Fibroblast of lung (primary cell): ENCODE results near the gene BMPR1B. TPM values are rescaled to one million over a fixed set of nuclear protein-coding genes. Genes with fewer than 3 reads are reported as not detected.

Experiments used
- DNase-seq, 2 donors: peaks; one replicate each; pipeline versions ENCODE4 v3.0.0 to v3.0.0-alpha.2; 2010; ENCODE audit warnings: low read depth in 2 of 2
- H2AFZ ChIP-seq: 2 replicates; pipeline ENCODE4 v1.5.1; 2012; ENCODE audit warnings: low read length, control low read depth, inconsistent platforms
- H3K27ac ChIP-seq: 2 replicates; pipeline ENCODE4 v1.5.1; 2011; ENCODE audit warnings: low read length, control low read depth; ENCODE audit not compliant: insufficient read depth
- H3K27me3 ChIP-seq: 2 replicates; pipeline ENCODE4 v1.5.1; 2011; ENCODE audit warnings: mild to moderate bottlenecking, low read length; ENCODE audit not compliant: control insufficient read depth, insufficient read depth
- H3K36me3 ChIP-seq: 2 replicates; pipeline ENCODE4 v1.5.1; 2011; ENCODE audit warnings: low read length; ENCODE audit not compliant: control insufficient read depth, insufficient read depth
- H3K4me1 ChIP-seq: 2 replicates; pipeline ENCODE4 v1.5.1; 2011; ENCODE audit warnings: low read length; ENCODE audit not compliant: control insufficient read depth, insufficient read depth; ENCODE audit errors: extremely low read depth
- H3K4me2 ChIP-seq: 2 replicates; pipeline ENCODE4 v1.5.1; 2011; ENCODE audit warnings: low read length, control low read depth; ENCODE audit not compliant: insufficient read depth; ENCODE audit errors: extremely low read depth
- H3K4me3 ChIP-seq, 4 experiments: fragments of 200-600 bp in 1 of 4; sonication (generic) in 1 of 4; replicated peaks in 1 of 4; 2 replicates each; pipeline ENCODE4 v1.5.1; 2011 to 2016; ENCODE audit warnings: low read length in 4 of 4, low read depth in 3 of 4, mild to moderate bottlenecking in 3 of 4, control low read depth in 2 of 4, inconsistent platforms in 1 of 4, mixed read lengths in 1 of 4; ENCODE audit not compliant: insufficient read depth in 1 of 4; ENCODE audit errors: control extremely low read depth in 1 of 4
- H3K79me2 ChIP-seq: 2 replicates; pipeline ENCODE4 v1.5.1; 2012; ENCODE audit warnings: mild to moderate bottlenecking, low read length, inconsistent platforms; ENCODE audit not compliant: control insufficient read depth, insufficient read depth
- H3K9ac ChIP-seq: 2 replicates; pipeline ENCODE4 v1.5.1; 2011; ENCODE audit warnings: mild to moderate bottlenecking, low read length, control low read depth; ENCODE audit not compliant: insufficient read depth
- H3K9me3 ChIP-seq: 2 replicates; pipeline ENCODE4 v1.5.1; 2012; ENCODE audit warnings: low read depth, low read length; ENCODE audit not compliant: control insufficient read depth, insufficient read depth
- H4K20me1 ChIP-seq: 2 replicates; pipeline ENCODE4 v1.5.1; 2011; ENCODE audit warnings: low read length; ENCODE audit not compliant: control insufficient read depth, insufficient read depth; ENCODE audit errors: extremely low read depth
- EZH2 ChIP-seq: IDR thresholded peaks from 2 replicates; pipeline ENCODE4 v1.5.1; 2012; ENCODE audit warnings: low read length, control low read depth, mild to moderate bottlenecking; ENCODE audit errors: missing control alignments
- polyA plus RNA-seq, 2 donors: library from polyadenylated mRNA; depleted of rRNA in 1 of 2; stranded (reverse) in 1 of 2; unstranded in 1 of 2; fragments of >200 nt; gene quantifications; 2 replicates each; pipeline ENCODE4 v1.2.1, GENCODE V29; 2011 to 2012; ENCODE audit warnings: missing spikeins in 1 of 2
- total RNA-seq: library from RNA; depleted of rRNA; stranded (reverse); fragments of >200 nt; gene quantifications from 2 replicates; pipeline ENCODE4 v1.2.1, GENCODE V29; 2014
- TF ChIP-seq, protein P1 (sequence below), 2 donors: IDR thresholded peaks in 1 of 2; conservative IDR thresholded peaks in 1 of 2; 1 replicate in 1 of 2; 2 replicates in 1 of 2; pipeline ENCODE4 v1.5.1; 2011 to 2012; ENCODE audit warnings: low read length in 2 of 2, control low read depth in 1 of 2, inconsistent platforms in 1 of 2, low read depth in 1 of 2, mild to moderate bottlenecking in 1 of 2

The BMPR1B gene
- total and polyA plus RNA-seq, 2 donors (not counting 1 experiment from before 2014, with no cell fraction given) = 0.17 to 0.45 TPM

DNA sequence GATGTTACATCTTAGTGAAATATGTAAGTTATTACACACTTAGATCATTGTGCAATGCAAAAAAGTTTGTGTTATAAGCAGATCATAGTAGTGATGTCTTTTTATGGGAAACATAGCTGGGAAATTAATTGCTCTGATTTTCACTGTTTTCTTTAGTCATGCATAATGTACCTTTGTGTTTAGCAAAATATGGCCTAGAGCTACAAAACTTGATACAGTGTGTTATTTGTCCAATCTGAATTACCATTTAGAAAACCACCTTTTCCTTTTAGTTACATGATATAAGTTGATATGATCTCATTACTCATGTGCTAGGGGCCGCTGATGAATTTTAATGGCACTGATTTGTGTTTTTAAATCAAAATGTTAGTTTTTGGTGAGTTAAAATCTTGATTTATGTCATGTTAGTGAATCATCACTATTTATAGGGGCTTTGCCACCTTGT, 2.0 kb downstream of the BMPR1B start:
- peaks cover 18% of the 10 kb centered on the region for H3K27me3 ChIP-seq
- H3K79me2 ChIP-seq = no peaks in the 10 kb centered on the region
- no peak for DNase-seq
- H3K9ac ChIP-seq = no peak overlapping the region
- H2AFZ ChIP-seq = no peak overlapping the region
- no peaks in the 10 kb centered on the region for H3K9me3 ChIP-seq
- no peak overlapping the region for H3K4me2 ChIP-seq
- H3K36me3 ChIP-seq = no peaks in the 10 kb centered on the region
- no peak overlapping the region for H3K4me3 ChIP-seq
- peaks cover 2% of the 10 kb centered on the region for H3K4me1 ChIP-seq
- TF ChIP-seq EZH2 = no peak
- TF ChIP-seq, protein P1, sequence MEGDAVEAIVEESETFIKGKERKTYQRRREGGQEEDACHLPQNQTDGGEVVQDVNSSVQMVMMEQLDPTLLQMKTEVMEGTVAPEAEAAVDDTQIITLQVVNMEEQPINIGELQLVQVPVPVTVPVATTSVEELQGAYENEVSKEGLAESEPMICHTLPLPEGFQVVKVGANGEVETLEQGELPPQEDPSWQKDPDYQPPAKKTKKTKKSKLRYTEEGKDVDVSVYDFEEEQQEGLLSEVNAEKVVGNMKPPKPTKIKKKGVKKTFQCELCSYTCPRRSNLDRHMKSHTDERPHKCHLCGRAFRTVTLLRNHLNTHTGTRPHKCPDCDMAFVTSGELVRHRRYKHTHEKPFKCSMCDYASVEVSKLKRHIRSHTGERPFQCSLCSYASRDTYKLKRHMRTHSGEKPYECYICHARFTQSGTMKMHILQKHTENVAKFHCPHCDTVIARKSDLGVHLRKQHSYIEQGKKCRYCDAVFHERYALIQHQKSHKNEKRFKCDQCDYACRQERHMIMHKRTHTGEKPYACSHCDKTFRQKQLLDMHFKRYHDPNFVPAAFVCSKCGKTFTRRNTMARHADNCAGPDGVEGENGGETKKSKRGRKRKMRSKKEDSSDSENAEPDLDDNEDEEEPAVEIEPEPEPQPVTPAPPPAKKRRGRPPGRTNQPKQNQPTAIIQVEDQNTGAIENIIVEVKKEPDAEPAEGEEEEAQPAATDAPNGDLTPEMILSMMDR (conservative IDR thresholded peaks at IDR 0.05 in 1 of 2, IDR thresholded peaks at IDR 0.05 in 1 of 2; ENCODE audit: low read depth in 1 of 2, low read length in 2 of 2) = no peak
- H3K27ac ChIP-seq = no peak overlapping the region
- H4K20me1 ChIP-seq = no peaks in the 10 kb centered on the region

DNA sequence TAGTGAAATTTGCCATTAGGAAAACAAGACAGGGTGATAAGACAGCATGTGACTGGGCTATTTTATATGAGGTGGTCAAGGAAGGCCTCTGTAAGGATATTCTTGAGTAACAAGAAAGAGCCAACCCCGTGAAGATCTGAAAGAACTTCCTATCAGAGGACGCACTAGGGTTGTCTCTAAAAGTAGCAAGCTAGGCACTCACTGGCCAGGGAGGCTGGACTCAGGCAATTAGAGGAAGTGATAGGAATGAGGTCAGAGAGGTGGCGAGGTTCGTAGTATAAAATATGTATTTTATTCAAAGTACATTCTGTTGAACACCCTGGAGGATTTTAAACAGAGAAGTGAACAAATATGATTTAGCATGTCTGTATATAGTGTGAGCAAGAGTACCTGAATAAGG, 4.6 kb downstream of the BMPR1B start:
- Histone ChIP-seq H4K20me1 (no peaks in the 10 kb centered on the region), H3K4me2 (no peak overlapping the region), H3K27ac (no peak overlapping the region), H2AFZ (no peak overlapping the region), H3K9me3 (no peaks in the 10 kb centered on the region), H3K4me3 (no peak overlapping the region), H3K36me3 (no peaks in the 10 kb centered on the region), H3K9ac (no peak overlapping the region), H3K4me1 (peaks cover under 1% of the 10 kb centered on the region), H3K79me2 (no peaks in the 10 kb centered on the region), H3K27me3 (peaks cover 11% of the 10 kb centered on the region)
- TF ChIP-seq, protein P1 (conservative IDR thresholded peaks at IDR 0.05 in 1 of 2, IDR thresholded peaks at IDR 0.05 in 1 of 2; ENCODE audit: low read depth in 1 of 2, low read length in 2 of 2) = no peak
- TF ChIP-seq EZH2 = no peak
- no peak for DNase-seq

DNA sequence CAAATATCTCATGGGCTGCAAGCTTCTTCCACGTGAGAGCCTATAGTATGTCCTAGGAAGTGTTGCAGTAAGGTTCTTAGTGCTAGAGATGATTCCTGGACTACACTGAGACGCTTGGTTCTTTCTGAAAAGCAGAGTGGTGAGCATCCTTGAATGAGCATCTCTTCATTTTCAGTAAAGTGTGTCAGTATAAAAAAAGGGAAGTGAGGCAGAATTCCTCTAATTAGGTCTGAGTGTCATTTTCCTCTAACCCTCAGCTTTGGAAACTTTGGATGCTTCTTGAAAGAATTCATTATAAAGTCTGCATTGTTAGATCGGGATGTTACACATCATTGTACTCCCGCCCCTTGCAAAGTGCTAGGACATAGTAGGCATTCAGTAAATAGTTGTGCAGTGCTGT, 5.2 kb downstream of the BMPR1B start:
- DNase-seq = no peak
- Histone ChIP-seq H3K36me3 (no peaks in the 10 kb centered on the region), H3K9me3 (no peaks in the 10 kb centered on the region), H3K27me3 (peaks cover 11% of the 10 kb centered on the region), H3K9ac (no peak overlapping the region), H3K79me2 (no peaks in the 10 kb centered on the region), H4K20me1 (no peaks in the 10 kb centered on the region), H2AFZ (no peak overlapping the region), H3K27ac (no peak overlapping the region), H3K4me3 (no peak overlapping the region), H3K4me2 (no peak overlapping the region), H3K4me1 (no peaks in the 10 kb centered on the region)
- TF ChIP-seq EZH2 = no peak
- TF ChIP-seq, protein P1 (conservative IDR thresholded peaks at IDR 0.05 in 1 of 2, IDR thresholded peaks at IDR 0.05 in 1 of 2; ENCODE audit: low read depth in 1 of 2, low read length in 2 of 2) = no peak
